HG03354 (cell line): ENCODE results near the gene HSPB6.
"Not testable (repeated sequence)": the region's sequence is repeated elsewhere in the genome, so short reads cannot be mapped to it uniquely, and the experiment has no call there.

Experiments
- ATAC-seq: cut with Tn5 transposase; IDR thresholded peaks from one replicate; pipeline ENCODE4 v1.9.1; 2021; ENCODE audit warnings: mild to moderate bottlenecking; ENCODE audit not compliant: unreplicated experiment, poor library complexity, severe bottlenecking

HSPB6 gene

DNA sequence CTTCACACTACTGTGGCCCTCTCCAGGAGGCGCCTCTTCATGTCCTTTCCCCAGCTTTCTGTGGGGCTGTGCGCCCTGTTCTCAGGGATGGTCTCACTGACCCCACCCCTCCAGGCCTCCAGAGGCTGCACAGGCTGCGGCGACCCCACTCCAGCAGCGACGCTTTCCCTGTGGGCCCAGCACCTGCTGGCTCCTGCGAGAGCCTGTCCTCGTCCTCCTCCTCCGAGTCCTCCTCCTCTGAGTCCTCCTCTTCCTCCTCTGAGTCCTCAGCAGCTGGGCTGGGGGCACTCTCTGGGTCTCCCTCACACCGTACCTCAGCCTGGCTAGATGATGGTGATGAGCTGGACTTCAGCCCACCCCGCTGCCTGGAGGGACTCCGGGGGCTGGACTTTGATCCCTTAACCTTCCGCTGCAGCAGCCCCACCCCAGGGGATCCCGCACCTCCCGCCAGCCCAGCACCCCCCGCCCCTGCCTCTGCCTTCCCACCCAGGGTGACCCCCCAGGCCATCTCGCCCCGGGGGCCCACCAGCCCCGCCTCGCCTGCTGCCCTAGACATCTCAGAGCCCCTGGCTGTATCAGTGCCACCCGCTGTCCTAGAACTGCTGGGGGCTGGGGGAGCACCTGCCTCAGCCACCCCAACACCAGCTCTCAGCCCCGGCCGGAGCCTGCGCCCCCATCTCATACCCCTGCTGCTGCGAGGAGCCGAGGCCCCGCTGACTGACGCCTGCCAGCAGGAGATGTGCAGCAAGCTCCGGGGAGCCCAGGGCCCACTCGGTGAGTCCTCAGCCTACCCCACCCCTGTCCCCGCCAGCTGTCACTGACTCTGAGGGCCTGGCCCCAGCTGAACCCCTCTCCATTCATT lies 29.7 kb upstream of the HSPB6 start:
- ATAC-seq, result no peak

DNA sequence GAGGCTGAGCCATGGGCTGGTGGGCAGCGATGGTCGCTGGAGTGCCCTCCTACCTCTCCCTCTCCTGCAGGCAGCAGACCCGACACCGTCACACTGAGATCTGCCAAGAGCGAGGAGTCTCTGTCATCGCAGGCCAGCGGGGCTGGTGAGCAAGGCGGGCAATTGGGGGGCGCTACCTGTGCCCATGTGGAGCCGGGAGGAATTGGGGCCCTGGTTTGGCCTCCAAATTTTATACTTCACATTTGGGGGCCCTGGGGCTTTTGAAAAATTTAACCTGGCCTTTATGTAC lies 28.5 kb upstream of the HSPB6 start:
- ATAC-seq, result no peak

DNA sequence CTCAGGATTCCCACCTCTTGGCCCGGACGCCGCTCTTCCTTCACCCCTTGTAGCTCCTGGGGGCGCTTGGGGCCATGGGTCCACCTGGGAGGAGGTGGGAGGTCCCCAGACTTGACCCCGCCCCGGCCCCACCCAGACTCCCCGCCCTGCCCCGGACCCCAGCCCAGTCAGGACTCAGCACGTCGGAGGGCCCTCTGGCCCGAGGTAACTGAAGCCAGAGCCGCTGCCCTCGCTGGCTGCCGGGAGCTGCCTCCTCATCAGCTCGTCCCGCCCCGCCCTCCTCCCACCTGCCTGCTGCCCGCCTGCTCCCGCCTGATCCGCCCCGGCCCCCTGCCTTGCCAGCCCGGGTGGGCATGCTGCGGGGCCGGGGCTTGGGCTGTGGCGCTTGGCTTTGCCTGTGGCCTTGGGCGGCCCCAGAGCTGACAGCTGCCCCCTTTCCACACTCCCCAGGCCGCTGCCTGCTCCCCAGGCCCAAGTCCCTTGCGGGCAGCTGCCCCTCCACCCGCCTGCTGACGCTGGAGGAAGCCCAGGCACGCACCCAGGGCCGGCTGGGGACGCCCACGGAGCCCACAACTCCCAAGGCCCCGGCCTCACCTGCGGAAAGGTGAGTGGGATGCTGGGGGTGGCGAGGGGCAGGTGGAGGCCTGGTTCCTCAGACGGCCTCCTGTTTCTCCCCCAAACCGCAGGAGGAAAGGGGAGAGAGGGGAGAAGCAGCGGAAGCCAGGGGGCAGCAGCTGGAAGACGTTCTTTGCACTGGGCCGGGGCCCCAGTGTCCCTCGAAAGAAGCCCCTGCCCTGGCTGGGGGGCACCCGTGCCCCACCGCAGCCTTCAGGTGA lies 27.9 kb upstream of the HSPB6 start:
- ATAC-seq, result no peak

DNA sequence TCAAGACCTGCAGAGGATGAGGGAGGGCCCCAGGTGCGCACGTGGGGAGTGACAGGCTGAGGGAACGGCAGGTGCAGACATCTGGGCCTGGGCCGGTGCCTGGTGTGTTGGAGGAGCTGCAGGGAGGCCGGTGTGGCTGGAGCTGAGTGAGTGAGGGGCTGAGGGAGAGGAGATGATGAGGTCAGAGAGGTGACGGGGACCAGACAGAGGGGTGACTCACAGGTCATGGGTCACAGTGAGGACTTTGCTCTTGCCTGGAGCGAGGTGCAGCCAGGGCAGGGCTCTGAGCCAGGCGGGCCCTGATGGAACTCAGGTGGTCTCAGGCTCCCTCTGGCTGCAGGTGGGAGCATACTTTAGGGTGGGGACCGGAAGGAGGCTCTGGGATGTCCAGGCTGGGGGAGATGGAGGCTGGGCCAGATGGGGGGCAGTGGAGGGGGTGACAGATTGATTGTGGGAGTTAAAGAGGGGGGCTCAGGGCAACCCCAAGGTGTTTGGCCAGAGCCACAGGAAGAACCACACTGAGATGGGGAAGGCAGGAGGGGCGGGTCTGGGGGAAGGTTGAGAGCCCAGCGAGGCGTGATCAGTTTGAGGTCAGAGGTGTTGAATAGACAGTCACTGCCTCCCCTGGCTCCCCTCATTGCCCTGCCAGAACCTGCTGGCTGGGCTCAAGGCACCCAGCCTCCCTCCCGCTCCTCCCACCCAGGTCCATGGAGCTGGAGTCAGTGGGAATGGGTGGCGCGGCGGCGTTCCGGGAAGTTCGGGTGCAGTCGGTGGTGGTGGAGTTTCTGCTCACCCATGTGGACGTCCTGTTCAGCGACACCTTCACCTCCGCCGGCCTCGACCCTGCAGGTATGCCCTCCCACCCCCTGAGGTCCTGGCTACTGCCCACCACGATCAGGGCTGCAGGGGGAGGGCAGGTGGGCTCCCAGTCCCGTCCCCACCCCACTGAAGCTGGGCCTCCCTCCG lies 26.9 kb upstream of the HSPB6 start:
- no peak for ATAC-seq

DNA sequence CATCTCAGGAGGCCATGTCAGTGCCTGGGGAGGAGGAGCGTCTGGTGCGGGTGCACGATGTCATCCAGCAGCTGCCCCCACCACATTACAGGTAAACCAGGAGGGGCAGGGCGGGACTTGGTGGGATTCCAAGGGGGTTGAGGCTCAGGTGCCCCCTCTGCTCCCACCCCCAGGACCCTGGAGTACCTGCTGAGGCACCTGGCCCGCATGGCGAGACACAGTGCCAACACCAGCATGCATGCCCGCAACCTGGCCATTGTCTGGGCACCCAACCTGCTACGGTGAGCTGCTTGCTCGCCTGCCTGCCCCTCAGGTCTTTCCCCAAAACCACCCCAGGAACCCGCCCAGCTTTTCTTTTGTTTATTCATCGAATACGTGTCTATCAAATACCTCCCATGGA lies 25.8 kb upstream of the HSPB6 start:
- no peak for ATAC-seq

DNA sequence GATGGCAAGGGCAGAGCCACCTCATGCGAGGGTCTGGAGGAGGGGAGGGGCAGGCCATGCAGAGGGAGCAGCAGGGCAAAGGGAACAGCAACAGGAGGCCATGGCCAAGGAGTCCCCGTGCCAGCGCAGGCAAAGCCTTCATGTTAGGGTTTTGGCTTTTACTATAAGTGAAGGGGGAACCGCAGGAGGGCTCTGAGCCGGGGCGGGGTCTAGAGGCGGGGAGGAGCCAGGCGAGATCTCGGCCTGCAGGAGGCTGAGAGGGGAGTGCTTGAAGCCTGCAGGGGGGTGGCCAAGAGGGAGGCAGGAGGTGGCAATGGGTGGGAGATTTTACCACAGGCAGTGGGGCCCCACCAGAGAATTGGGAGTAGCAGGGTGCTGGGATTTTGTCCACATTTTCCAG lies 24.8 kb upstream of the HSPB6 start:
- ATAC-seq, result no peak

DNA sequence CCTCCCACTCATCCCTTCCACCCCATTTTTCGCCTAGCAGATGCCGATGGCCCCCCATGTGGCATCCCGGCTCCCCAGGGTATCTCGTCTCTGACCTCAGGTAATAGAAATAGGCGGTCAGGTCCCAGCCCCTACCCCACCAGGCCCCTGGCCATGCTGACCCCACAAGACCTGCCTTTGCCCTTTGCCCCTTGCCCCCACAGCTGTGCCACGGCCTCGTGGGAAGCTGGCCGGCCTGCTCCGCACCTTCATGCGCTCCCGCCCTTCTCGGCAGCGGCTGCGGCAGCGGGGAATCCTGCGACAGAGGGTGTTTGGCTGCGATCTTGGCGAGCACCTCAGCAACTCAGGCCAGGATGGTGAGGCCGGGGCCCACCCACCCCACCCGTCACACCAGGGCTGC lies 23.9 kb upstream of the HSPB6 start:
- no peak for ATAC-seq

DNA sequence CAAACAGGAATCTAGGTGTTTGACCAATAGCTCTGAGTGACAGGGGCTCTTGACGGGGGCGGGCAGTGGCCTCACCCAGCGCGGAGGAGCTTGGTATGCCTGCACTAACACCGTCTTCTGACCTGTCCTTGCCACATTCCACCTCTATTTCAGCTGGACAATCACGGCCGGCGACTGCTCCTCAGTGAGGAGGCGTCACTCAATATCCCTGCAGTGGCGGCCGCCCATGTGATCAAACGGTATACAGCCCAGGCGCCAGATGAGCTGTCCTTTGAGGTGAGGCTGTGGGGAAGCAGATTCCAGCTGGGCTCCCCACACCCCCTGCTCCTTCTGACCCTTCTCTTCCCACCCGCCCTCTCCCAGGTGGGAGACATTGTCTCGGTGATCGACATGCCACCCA lies 23.2 kb upstream of the HSPB6 start:
- ATAC-seq, result no peak

DNA sequence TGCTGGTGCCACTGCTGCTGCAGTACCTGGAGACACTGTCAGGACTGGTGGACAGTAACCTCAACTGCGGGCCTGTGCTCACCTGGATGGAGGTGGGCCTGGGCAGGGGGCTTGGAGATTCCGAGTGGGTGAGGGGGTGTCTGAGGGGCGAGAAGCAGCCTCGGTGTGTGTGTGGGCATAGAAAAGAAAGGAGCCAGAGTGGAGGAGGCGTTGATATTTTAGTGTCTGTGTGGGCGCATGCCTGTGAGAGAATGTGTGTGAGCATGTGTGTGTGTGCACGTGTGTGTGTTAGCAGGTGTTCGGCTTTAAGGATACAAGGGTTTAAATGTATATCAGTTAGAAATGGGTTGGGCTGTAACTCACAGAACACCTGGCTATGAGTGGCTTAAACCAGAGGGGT lies 22.2 kb upstream of the HSPB6 start:
- ATAC-seq, result no peak

DNA sequence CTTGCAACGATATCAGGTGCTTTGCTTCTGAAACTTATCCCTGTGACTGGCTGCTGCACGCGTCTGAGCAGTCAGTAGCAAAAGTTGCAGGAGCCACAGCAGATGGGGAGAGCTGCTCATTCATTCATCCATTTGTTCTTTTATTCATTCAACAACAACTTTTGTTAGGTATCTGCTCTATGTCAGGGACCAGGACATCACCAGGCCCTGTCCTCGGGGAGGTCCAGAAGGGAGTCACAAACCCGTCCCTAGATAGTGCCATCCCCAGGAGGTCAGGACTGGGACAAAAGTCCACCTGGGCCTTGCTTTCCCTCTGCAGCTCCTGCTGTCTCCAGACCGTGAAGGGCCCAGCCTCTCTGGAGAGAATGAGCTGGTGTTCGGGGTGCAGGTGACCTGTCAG lies 21.1 kb upstream of the HSPB6 start:
- ATAC-seq, result no peak

DNA sequence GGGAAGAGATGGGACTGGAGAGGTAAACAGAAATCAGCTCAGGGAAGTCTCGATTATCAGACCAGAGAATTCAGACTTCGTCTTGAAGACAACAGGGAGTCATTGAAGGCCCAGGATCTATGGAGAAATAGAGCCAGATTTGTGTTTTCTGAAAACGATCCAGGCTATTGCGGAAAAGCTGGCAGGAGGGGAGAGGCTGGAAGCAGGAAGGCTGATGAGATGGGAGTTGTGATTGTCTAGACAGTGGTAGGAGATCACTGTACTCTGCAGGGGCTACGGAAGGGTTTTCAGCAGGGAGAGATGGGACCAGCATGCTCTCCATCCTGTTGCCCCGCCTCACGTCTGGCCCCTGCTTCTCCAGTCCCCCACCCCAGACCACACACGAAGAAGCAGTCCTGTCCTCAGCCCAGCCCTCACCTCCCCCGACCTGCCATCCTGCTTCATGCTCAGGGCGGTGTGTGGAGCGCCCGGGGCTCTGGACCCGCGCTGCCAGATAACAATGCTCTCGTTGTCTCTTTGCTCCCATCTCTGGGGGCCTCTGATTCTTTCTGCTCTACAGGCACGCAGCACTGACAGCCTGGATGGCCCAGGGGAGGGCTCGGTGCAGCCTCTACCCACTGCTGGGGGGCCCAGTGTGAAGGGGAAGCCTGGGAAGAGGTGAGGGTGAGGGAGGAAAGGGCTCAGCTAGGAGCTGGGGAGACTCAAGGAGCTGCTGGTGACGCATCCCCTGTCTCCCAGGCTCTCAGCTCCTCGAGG lies 20.4 kb upstream of the HSPB6 start:
- ATAC-seq, result no peak

DNA sequence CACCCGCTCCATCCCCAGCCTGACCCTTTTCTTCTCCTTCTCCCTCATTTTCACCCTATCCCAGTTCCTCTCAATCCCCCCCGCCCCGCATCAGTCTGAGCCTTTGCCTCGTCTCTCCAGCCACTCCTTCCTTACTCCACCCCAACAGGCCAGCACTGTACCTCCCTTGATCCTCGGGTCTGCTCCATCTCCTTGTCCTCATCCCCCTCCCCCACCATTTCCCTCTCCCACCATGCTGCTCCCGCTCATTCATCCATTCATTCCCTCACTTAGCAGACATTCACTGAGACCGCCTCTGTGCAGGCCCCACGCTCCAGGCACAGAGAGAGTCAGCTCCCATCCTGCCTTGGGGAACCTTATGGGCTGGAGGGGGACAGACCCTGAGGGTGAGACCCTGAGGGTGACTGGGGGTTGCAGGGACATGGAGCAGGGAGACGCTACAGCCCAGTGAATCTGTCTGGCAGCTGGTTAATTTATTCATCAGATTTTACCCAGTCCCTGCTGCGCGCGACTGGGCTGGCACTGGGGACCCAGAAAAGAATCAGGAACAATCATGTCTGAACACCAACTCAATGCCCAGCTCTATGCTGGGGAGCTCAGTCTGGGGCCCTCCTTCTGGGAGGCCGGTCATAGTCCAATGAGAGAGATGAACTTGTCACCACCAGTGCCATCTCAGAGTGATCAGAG lies 19.4 kb upstream of the HSPB6 start:
- ATAC-seq, result no peak

DNA sequence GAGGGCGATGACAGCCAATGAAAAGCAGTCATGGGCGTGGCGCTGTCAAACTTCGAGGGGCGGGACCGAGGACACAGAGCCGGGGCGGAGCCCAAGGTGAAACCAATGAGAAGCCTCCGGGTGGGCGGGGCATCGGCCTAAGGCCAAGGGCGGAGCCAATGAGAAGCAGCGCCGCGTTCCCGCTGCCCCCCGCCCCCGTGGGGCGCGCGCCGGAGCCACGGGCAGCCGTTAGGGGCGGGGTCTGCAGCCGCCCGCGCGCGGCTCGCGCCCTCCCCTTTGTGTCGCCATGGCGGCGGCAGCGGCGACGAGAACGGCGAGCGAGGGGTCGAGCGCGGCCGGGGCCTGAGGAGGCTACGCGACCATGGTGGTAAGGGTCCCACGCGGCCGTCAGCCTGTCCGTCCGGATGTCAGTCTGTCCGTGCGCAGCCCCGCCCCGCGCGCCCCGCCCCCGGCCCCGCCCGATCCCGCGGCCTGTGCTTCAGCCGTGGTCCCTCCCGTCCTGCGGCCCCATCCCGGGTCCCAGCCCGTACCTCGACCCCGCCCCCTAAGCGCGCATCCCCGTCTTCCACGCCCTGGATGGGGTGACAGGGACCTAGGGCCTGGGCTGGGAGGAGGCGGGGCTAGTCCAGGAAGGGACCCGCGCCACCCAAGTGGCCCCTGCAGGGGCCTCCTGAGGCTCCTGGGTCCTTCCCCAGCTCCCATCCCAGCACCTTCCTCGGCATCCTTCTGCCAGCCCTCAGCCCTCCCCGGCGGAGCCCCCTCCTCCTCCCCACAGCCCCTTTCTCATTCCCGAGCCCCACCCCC lies 18.7 kb upstream of the HSPB6 start, which contains the start of gene ARHGAP33:
Gene ARHGAP33 (plus strand): TSS at position 267 of the 804 bp plus-strand sequence. CDS start 95 bp downstream, at position 362.
- ATAC-seq, result peak; percentile 92

DNA sequence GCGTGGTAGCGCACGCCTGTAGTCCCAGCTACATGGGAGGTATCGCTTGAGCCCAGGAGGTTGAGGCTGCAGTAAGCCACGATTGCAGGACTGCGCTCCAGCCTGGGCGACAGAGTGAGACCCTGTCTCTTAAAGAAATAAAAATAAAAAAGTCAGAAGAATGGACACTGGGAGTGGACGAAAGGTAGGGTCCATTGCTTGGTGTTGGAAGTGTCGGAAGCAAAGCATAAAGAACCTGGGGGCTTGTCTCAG lies 18.1 kb upstream of the HSPB6 start:
- no peak for ATAC-seq

DNA sequence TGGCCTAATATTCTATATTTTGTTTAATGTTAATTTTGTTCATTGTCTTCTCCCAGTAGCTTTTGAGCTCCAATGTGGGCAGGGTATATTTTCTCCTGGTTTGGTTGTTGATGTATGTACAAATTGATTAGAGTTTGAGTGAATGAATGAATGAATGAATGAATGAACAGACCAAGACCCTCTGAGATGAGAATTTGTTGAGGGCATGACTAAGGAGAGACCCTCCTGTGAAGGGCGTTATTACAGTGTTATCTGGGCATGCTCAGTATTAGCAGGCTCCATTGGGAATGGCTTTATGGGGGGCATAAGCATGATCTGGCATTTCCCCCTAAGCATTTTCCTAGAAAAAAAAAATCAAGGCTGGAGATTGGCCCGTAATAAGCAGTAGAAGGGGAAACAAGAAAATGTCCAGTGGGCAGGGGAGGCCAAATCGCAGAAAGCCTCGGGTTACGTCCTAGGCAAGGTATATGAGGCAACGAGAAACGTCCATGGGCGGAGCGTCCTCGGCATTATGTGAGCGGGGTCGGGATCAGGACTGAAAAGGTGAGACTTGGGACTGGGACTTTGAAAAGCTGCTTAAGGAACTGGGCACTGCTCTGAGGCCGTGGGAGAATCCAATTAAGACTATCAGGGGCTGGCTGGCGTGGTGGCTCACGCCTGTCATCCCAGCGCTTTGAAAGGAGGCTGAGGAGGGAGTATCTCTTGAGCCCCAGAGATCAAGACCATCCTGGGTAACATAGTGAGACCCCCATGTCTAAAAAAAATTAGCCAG lies 17.6 kb upstream of the HSPB6 start:
- ATAC-seq, result no peak

DNA sequence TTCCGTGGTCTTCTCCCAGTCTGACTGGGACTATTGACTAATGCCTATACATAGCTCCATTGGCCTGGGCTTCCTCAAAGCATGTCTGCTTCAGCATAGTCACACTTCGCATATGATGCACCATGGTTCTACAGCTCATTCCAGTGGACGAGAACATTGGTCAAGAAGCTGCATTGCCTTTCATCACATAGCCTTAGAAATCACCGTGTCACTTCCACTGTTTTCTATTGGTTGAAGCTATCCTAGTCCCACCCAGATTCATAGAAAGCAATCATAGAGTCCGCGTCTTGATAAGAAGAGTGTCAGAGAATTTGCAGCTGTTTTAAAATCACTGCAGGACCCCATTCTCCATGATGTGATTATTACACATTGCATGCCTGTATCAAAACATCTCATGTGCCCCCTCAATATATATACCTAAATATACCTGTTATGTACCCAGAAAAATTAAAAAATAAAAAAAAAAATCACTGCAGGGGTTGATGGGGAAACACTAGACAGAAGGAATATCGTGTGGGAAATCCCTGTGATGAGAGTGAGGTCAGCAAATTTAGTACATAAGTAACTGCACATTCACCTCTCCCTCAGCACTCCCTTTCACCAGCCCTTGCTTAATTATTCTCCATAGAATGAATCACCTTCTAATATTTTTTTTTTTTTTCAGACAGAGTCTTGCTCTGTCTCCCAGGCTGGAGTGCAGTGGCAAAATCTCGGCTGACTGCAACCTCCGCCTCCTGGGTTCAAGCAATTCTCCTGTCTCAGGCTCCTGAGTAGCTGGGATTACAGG lies 16.4 kb upstream of the HSPB6 start:
- ATAC-seq, result no peak

DNA sequence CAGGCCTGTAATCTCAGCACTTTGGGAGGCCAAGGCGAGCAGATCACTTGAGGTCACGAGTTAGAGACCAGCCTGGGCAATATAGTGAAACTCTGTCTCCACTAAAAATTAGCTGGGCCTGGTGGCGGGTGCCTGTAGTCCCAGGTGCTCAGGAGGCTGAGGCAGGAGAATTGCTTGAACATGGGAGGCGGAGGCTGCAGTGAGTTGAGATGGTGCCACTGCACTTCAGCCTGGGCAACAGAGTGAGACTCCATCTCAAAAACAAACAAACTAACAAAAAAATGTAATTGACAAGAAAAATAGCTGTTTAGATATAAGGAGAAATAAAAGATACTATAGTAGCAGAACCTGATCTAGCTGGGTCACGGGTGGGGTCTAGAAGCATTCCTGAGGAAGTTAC lies 15.5 kb upstream of the HSPB6 start:
- not testable (repeated sequence) for ATAC-seq
